H1 (cell line): ENCODE results near the gene OAS3. TPM values are rescaled to one million over a fixed set of nuclear protein-coding genes. Genes with fewer than 3 reads are reported as not detected.
A peak's percentile ranks its signal among the peaks of the same experiment; 100 is the strongest.

Experiments used
- CTCF ChIA-PET: fragments of 300-600 bp; sonication (Branson Sonifier 250); formaldehyde crosslinking; loops from one replicate; lab custom pipeline; 2021; ENCODE audit not compliant: partially characterized antibody; lab: Charles Lee
- POLR2A ChIA-PET: fragments of 300-600 bp; sonication (Branson Sonifier 250); formaldehyde crosslinking; loops from one replicate; lab custom pipeline; 2021; ENCODE audit warnings: inconsistent platforms; ENCODE audit not compliant: partially characterized antibody; lab: Charles Lee
- DNase-seq, 2 experiments: peaks; one replicate each; pipeline versions ENCODE4 v3.0.0 to v3.0.0-alpha.2; 2010 to 2022; ENCODE audit warnings: low spot score in 2 of 2, low read depth in 1 of 2, mixed read lengths in 1 of 2
- FAIRE-seq: peaks from 2 replicates; lab custom pipeline; 2011; peaks lifted over from hg19 to GRCh38; lab: Jason Lieb, UNC
- H2AFZ ChIP-seq: 2 replicates; pipeline ENCODE4 v1.8.1; 2012; ENCODE audit warnings: low read length, inconsistent platforms
- H2AK5ac ChIP-seq: 2 replicates; pipeline ENCODE4 v1.6.1; 2013; ENCODE audit warnings: low read depth, low read length
- H2BK120ac ChIP-seq: replicated peaks from 2 replicates; pipeline ENCODE3; 2013; ENCODE audit warnings: low read depth, low read length, inconsistent platforms
- H2BK12ac ChIP-seq: 2 replicates; pipeline ENCODE4 v1.6.1; 2013; ENCODE audit warnings: low read depth, low read length
- H2BK15ac ChIP-seq: 2 replicates; pipeline ENCODE4 v1.6.1; 2013; ENCODE audit warnings: low read length
- H2BK20ac ChIP-seq: 2 replicates; pipeline ENCODE4 v1.6.1; 2013; ENCODE audit warnings: low read length
- H2BK5ac ChIP-seq: 2 replicates; pipeline ENCODE4 v1.6.1; 2013; ENCODE audit warnings: low read depth, low read length
- H3K14ac ChIP-seq: 2 replicates; pipeline ENCODE4 v1.6.1; 2013; ENCODE audit warnings: inconsistent platforms; ENCODE audit not compliant: insufficient read length
- H3K18ac ChIP-seq: 2 replicates; pipeline ENCODE4 v1.6.1; 2013; ENCODE audit warnings: low read length; ENCODE audit errors: extremely low read depth
- H3K23ac ChIP-seq: 2 replicates; pipeline ENCODE4 v1.6.1; 2013; ENCODE audit warnings: inconsistent platforms; ENCODE audit not compliant: insufficient read length
- H3K23me2 ChIP-seq: 2 replicates; pipeline ENCODE4 v1.6.1; 2013; ENCODE audit warnings: low read depth, low read length
- H3K27ac ChIP-seq: 2 replicates; pipeline ENCODE4 v1.6.1; 2011; ENCODE audit warnings: low read depth, low read length, inconsistent platforms
- H3K27me3 ChIP-seq, 4 experiments: replicated peaks in 1 of 4; 1 replicate in 1 of 4; 2 replicates in 3 of 4; pipeline versions ENCODE4 v1.6.1 to v1.8.1; 2011 to 2013; ENCODE audit warnings: low read length in 3 of 4, mild to moderate bottlenecking in 3 of 4, inconsistent platforms in 2 of 4, mixed read lengths in 2 of 4, moderate library complexity in 1 of 4; ENCODE audit not compliant: control insufficient read depth in 3 of 4, insufficient read depth in 3 of 4; ENCODE audit errors: extremely low read depth in 1 of 4
- H3K36me3 ChIP-seq, 4 experiments: 2 replicates each; pipeline versions ENCODE4 v1.6.1 to v1.8.1; 2011 to 2013; ENCODE audit warnings: mild to moderate bottlenecking in 4 of 4, low read length in 3 of 4, moderate library complexity in 2 of 4, control low read depth in 1 of 4, inconsistent platforms in 1 of 4; ENCODE audit not compliant: insufficient read depth in 4 of 4, control insufficient read depth in 2 of 4
- H3K4ac ChIP-seq: replicated peaks from 2 replicates; pipeline ENCODE3; 2013; ENCODE audit warnings: low read length, low read depth, mixed read lengths, inconsistent platforms; ENCODE audit not compliant: insufficient read length
- H3K4me1 ChIP-seq, 4 experiments: replicated peaks in 1 of 4; 1 replicate in 1 of 4; 2 replicates in 3 of 4; pipeline versions ENCODE4 v1.6.1 to v1.8.1; 2011 to 2013; ENCODE audit warnings: low read length in 3 of 4, inconsistent platforms in 2 of 4, mixed read lengths in 1 of 4; ENCODE audit not compliant: insufficient read depth in 4 of 4, control insufficient read depth in 3 of 4
- H3K4me2 ChIP-seq, 2 experiments: 2 replicates each; pipeline versions ENCODE4 v1.6.1 to v1.8.1; 2011 to 2013; ENCODE audit warnings: low read depth in 2 of 2, low read length in 2 of 2, control low read depth in 1 of 2, inconsistent platforms in 1 of 2, mild to moderate bottlenecking in 1 of 2; ENCODE audit not compliant: insufficient read depth in 1 of 2
- H3K4me3 ChIP-seq, 4 experiments: fragments of 200-600, 300-600 bp in 1 of 4; sonication (generic), shearing (Covaris generic), sonication (Bioruptor Twin) in 1 of 4; 2 replicates each; pipeline versions ENCODE4 v1.5.1 to v1.8.1; 2011 to 2016; ENCODE audit warnings: low read length in 4 of 4, low read depth in 3 of 4, control low read depth in 2 of 4, inconsistent platforms in 2 of 4, mild to moderate bottlenecking in 2 of 4, mixed read lengths in 1 of 4, moderate library complexity in 1 of 4; ENCODE audit not compliant: insufficient read depth in 2 of 4; ENCODE audit errors: extremely low read depth in 1 of 4
- H3K56ac ChIP-seq: replicated peaks from 2 replicates; pipeline ENCODE3; 2013; ENCODE audit warnings: low read depth, mild to moderate bottlenecking, mixed read lengths, low read length, inconsistent platforms; ENCODE audit not compliant: insufficient read length
- H3K79me1 ChIP-seq: 2 replicates; pipeline ENCODE4 v1.6.1; 2013; ENCODE audit warnings: low read depth, low read length, control low read depth
- H3K79me2 ChIP-seq, 2 experiments: 2 replicates each; pipeline versions ENCODE4 v1.6.1 to v1.8.1; 2012 to 2013; ENCODE audit warnings: low read length in 2 of 2, mild to moderate bottlenecking in 2 of 2, inconsistent platforms in 1 of 2; ENCODE audit not compliant: insufficient read depth in 2 of 2, control insufficient read depth in 1 of 2
- H3K9ac ChIP-seq, 4 experiments: replicated peaks in 1 of 4; 1 replicate in 1 of 4; 2 replicates in 3 of 4; pipeline versions ENCODE4 v1.6.1 to v1.8.1; 2011 to 2013; ENCODE audit warnings: low read depth in 3 of 4, low read length in 3 of 4, control low read depth in 2 of 4, mild to moderate bottlenecking in 2 of 4, moderate library complexity in 2 of 4, inconsistent platforms in 1 of 4; ENCODE audit errors: extremely low read depth in 1 of 4
- H3K9me3 ChIP-seq, 2 experiments: 2 replicates each; pipeline versions ENCODE4 v1.6.1 to v1.8.1; 2012 to 2013; ENCODE audit warnings: mild to moderate bottlenecking in 2 of 2, moderate library complexity in 2 of 2, control low read depth in 1 of 2, inconsistent platforms in 1 of 2, low read depth in 1 of 2, low read length in 1 of 2, mixed read lengths in 1 of 2; ENCODE audit not compliant: insufficient read depth in 2 of 2
- H4K20me1 ChIP-seq, 2 experiments: replicated peaks in 1 of 2; 2 replicates each; pipeline versions ENCODE3 to v1.8.1; 2011 to 2013; ENCODE audit warnings: inconsistent platforms in 2 of 2, low read length in 2 of 2, mild to moderate bottlenecking in 1 of 2; ENCODE audit not compliant: insufficient read depth in 2 of 2, control insufficient read depth in 1 of 2
- H4K5ac ChIP-seq: 2 replicates; pipeline ENCODE4 v1.6.1; 2013; ENCODE audit warnings: low read length, low read depth, mixed read lengths, inconsistent platforms; ENCODE audit not compliant: insufficient read length
- H4K8ac ChIP-seq: 2 replicates; pipeline ENCODE4 v1.8.0; 2013; ENCODE audit warnings: mild to moderate bottlenecking, moderate library complexity, low read length, inconsistent platforms; ENCODE audit not compliant: insufficient read depth; ENCODE audit errors: extremely low read depth
- H4K91ac ChIP-seq: replicated peaks from 2 replicates; pipeline ENCODE3; 2013; ENCODE audit warnings: low read length, mixed read lengths, inconsistent platforms; ENCODE audit not compliant: insufficient read length
- CBX5 ChIP-seq: fragments of 300-800, 300-1000 bp; sonication (generic); IDR thresholded peaks from 2 replicates; pipeline ENCODE4 v1.7.1; 2016; ENCODE audit warnings: antibody characterized with exemption, low read length, low read depth
- CHD1 ChIP-seq: IDR thresholded peaks from 2 replicates; pipeline ENCODE4 v1.6.1; 2012; ENCODE audit warnings: low read depth, low read length, improper control_type of control experiment
- CHD2 ChIP-seq: IDR thresholded peaks from 2 replicates; pipeline ENCODE4 v1.6.1; 2012; ENCODE audit warnings: low read length, improper control_type of control experiment
- EZH2 ChIP-seq: fragments of 200-600 bp; sonication (generic); IDR thresholded peaks from 2 replicates; pipeline ENCODE4 v1.7.1; 2012; ENCODE audit warnings: low read depth, mild to moderate bottlenecking, moderate library complexity, low read length, inconsistent platforms; ENCODE audit not compliant: severe bottlenecking
- GABPA ChIP-seq: IDR thresholded peaks from 2 replicates; pipeline ENCODE4 v1.6.1; 2011; ENCODE audit warnings: mild to moderate bottlenecking, low read length, moderate library complexity, borderline replicate concordance; ENCODE audit not compliant: insufficient read depth
- HDAC6 ChIP-seq: IDR thresholded peaks from one replicate; pipeline ENCODE4 v1.7.1; 2012; ENCODE audit warnings: low read depth, mild to moderate bottlenecking, inconsistent platforms, low read length, moderate library complexity
- JUN ChIP-seq: IDR thresholded peaks from 2 replicates; pipeline ENCODE4 v1.6.1; 2011; ENCODE audit warnings: low read depth, mild to moderate bottlenecking, improper control_type of control experiment, low read length
- NRF1 ChIP-seq: IDR thresholded peaks from 2 replicates; pipeline ENCODE4 v1.6.1; 2011; ENCODE audit warnings: mild to moderate bottlenecking, low read depth, low read length, improper control_type of control experiment
- POLR2AphosphoS5 ChIP-seq: IDR thresholded peaks from 2 replicates; pipeline ENCODE4 v1.6.1; 2011; ENCODE audit warnings: low read depth, low read length
- RFX5 ChIP-seq: IDR thresholded peaks from 2 replicates; pipeline ENCODE4 v1.6.1; 2011; ENCODE audit warnings: low read depth, low read length, improper control_type of control experiment, borderline replicate concordance
- SP4 ChIP-seq: IDR thresholded peaks from 2 replicates; pipeline ENCODE4 v1.6.1; 2012; ENCODE audit warnings: low read length, inconsistent platforms
- SRF ChIP-seq: IDR thresholded peaks from 2 replicates; pipeline ENCODE4 v1.6.1; 2011; ENCODE audit warnings: mild to moderate bottlenecking, low read depth, low read length, moderate library complexity
- SUZ12 ChIP-seq: fragments of 200-600 bp; sonication (generic); IDR thresholded peaks from 2 replicates; pipeline ENCODE4 v1.6.1; 2012; ENCODE audit warnings: mild to moderate bottlenecking, inconsistent platforms, low read length, moderate library complexity, mixed read lengths
- WGBS, 2 experiments: shearing (Covaris generic) in 1 of 2; methylation state at CpG; one replicate each; pipeline versions ENCODE4 v1.1.6 to v1.1.7; 2013 to 2015; ENCODE audit warnings: low lambda C conversion rate in 2 of 2, mixed read lengths in 2 of 2, inconsistent platforms in 1 of 2, low coverage in 1 of 2, missing lambda C conversion rate in 1 of 2; ENCODE audit not compliant: insufficient replicate concordance in 2 of 2, insufficient coverage in 1 of 2, insufficient read length in 1 of 2; ENCODE audit errors: extremely low coverage in 1 of 2, missing lambda C conversion rate in 1 of 2; 5-methylcytosine and 5-hydroxymethylcytosine counted together
- polyA plus RNA-seq, 7 experiments: library from polyadenylated mRNA; depleted of rRNA in 3 of 7; stranded (reverse) in 5 of 7; unstranded in 2 of 7; fragments of >200 nt in 5 of 7; fragments of 200-250 nt in 2 of 7; gene quantifications; 1 replicate in 5 of 7; 2 replicates in 1 of 7; 4 replicates in 1 of 7; pipeline versions ENCODE4 v1.2.1 to v1.2.3, GENCODE V29; 2011 to 2013; ENCODE audit warnings: missing spikeins in 2 of 7, mixed read lengths in 2 of 7
- total RNA-seq: library from RNA; stranded (reverse); fragmentation: NEBNext Ultra II Directional; extraction: Animal tissue kit (Norgen Biotek cat#: 25700); gene quantifications from 2 replicates; pipeline ENCODE4 v1.2.1, GENCODE V29; 2021
- TF ChIP-seq, protein P1 (sequence below): IDR thresholded peaks from 2 replicates; pipeline ENCODE4 v1.6.1; 2012; ENCODE audit warnings: inconsistent platforms

The OAS3 gene
- total and polyA plus RNA-seq, 2 of the 8 experiments (the other 6 are each of a cell fraction or from before 2014, with no cell fraction given) = 0.73 to 3.7 TPM

DNA sequence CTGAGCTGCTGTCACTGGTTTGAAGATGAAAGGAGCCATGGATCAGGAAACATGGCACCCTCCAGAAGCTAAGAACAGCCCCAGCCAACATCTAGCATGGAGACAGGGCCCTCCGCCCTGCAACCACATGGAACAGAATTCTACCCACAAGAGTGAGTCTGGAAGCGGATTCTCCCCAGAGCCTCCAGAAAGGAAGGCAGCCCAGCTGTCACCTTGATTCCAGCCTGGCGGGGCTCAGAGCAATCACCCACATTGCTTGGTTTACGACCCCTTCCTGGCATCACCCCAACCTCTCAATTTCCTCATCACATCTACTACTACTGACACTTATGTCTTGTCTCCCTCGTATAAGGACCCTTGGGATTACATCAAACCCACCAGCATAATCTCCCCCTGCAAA, 78.5 kb downstream of the OAS3 start:
- Histone ChIP-seq H3K4me3 (no peak overlapping the region), H3K4me1 (no peaks in the 10 kb centered on the region), H3K36me3 (no peaks in the 10 kb centered on the region), H3K23ac (no peak overlapping the region), H4K20me1 (no peaks in the 10 kb centered on the region), H3K9me3 (peaks cover 0 to under 1% of the 10 kb centered on the region in 2 experiments; a peak in 1 of 4 replicates), H3K79me1 (no peaks in the 10 kb centered on the region), H3K4me2 (no peak overlapping the region), H2AFZ (0 out of 2 replicates have a peak overlapping the region, but pooled peaks have one; percentile 2), H3K27me3 (no peaks in the 10 kb centered on the region; a peak in 1 of 7 replicates), H3K56ac (no peak overlapping the region), H2AK5ac (no peak overlapping the region), H3K18ac (no peak overlapping the region), H2BK15ac (no peak overlapping the region), H4K5ac (no peak overlapping the region), H2BK120ac (no peak overlapping the region), H3K23me2 (no peaks in the 10 kb centered on the region), H2BK5ac (no peak overlapping the region), H4K91ac (no peak overlapping the region), H3K79me2 (no peaks in the 10 kb centered on the region), H3K4ac (no peak overlapping the region), H2BK12ac (no peak overlapping the region), H3K14ac (no peak overlapping the region), H2BK20ac (no peak overlapping the region), H4K8ac (no peak overlapping the region), H3K27ac (no peak overlapping the region), H3K9ac (no peak overlapping the region)
- POLR2A ChIA-PET = no interaction called here
- 89% methylated on average over 5 of the region's 5 CpGs; no CpG with 5 or more reads in 1 of the 2 experiments for WGBS, 2 experiments
- DNase-seq (no peak), FAIRE-seq (no peak)
- CTCF ChIA-PET = interaction anchor here (1.4 to 8.9 kb wide), 4 partner anchors 10 to 81 kb away, joined by 5 to 59 read pairs (median 10); no protein-coding TSS in a partner anchor
- TF ChIP-seq HDAC6 (no peak), SUZ12 (no peak), EZH2 (no peak), SRF (no peak), JUN (no peak), CBX5 (no peak), NRF1 (no peak), GABPA (no peak), POLR2AphosphoS5 (no peak), SP4 (no peak), CHD1 (no peak), CHD2 (no peak), RFX5 (no peak)
- TF ChIP-seq, protein P1, sequence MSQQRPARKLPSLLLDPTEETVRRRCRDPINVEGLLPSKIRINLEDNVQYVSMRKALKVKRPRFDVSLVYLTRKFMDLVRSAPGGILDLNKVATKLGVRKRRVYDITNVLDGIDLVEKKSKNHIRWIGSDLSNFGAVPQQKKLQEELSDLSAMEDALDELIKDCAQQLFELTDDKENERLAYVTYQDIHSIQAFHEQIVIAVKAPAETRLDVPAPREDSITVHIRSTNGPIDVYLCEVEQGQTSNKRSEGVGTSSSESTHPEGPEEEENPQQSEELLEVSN = no peak
